Spleen (tissue), 11 donors: ENCODE measurements around the gene POLR1B. TPM values are rescaled to one million over a fixed set of nuclear protein-coding genes. Genes with fewer than 3 reads are reported as not detected.
"Not testable (repeated sequence)": the region's sequence is repeated elsewhere in the genome, so short reads cannot be mapped to it uniquely, and the experiment has no call there.

Experiments
- DNase-seq: peaks from one replicate; pipeline ENCODE4 v3.0.0-alpha.2; 2020
- H3K27ac ChIP-seq, 8 donors: fragments of 200-600 bp; sonication (generic) in 7 of 8; 1 replicate in 4 of 8; 2 replicates in 4 of 8; pipeline versions ENCODE4 v1.5.0 to v1.8.0; 2016 to 2021; ENCODE audit warnings: inconsistent platforms in 4 of 8, mild to moderate bottlenecking in 4 of 8, moderate library complexity in 1 of 8
- H3K27me3 ChIP-seq, 7 donors: fragments of 200-600 bp; sonication (generic) in 6 of 7; replicated peaks in 1 of 7; 1 replicate in 4 of 7; 2 replicates in 3 of 7; pipeline versions ENCODE4 v1.5.0 to v1.8.0; 2016 to 2021; ENCODE audit warnings: inconsistent platforms in 3 of 7, mild to moderate bottlenecking in 1 of 7
- H3K36me3 ChIP-seq, 6 donors: fragments of 200-600 bp; sonication (generic) in 5 of 6; 1 replicate in 4 of 6; 2 replicates in 2 of 6; pipeline versions ENCODE4 v1.5.0 to v1.8.0; 2016 to 2021; ENCODE audit warnings: inconsistent platforms in 2 of 6
- H3K4me1 ChIP-seq, 6 donors: fragments of 200-600 bp; sonication (generic) in 5 of 6; 1 replicate in 3 of 6; 2 replicates in 3 of 6; pipeline versions ENCODE4 v1.5.0 to v1.8.0; 2016 to 2021; ENCODE audit warnings: inconsistent platforms in 3 of 6
- H3K4me3 ChIP-seq, 8 donors: fragments of 200-600 bp; sonication (generic) in 7 of 8; 1 replicate in 4 of 8; 2 replicates in 4 of 8; pipeline versions ENCODE4 v1.5.0 to v1.8.0; 2016 to 2021; ENCODE audit warnings: inconsistent platforms in 4 of 8, mild to moderate bottlenecking in 4 of 8, moderate library complexity in 2 of 8
- H3K9me3 ChIP-seq, 8 donors: fragments of 200-600 bp; sonication (generic) in 7 of 8; 1 replicate in 4 of 8; 2 replicates in 4 of 8; pipeline versions ENCODE4 v1.5.0 to v1.8.0; 2016 to 2021; ENCODE audit warnings: inconsistent platforms in 4 of 8
- CTCF ChIP-seq, 11 experiments: fragments of 200-600 bp in 7 of 11; fragments of 450-650 bp in 4 of 11; sonication (generic) in 4 of 11; IDR thresholded peaks in 8 of 11; conservative IDR thresholded peaks in 3 of 11; 1 replicate in 7 of 11; 2 replicates in 4 of 11; pipeline versions ENCODE4 v1.4.0 to v1.8.0; 2016 to 2021; ENCODE audit warnings: antibody characterized with exemption in 11 of 11, inconsistent platforms in 4 of 11, mild to moderate bottlenecking in 1 of 11
- POLR2A ChIP-seq, 3 donors: fragments of 450-650 bp; IDR thresholded peaks; one replicate each; pipeline ENCODE4 v1.5.1; 2017; ENCODE audit warnings: antibody characterized with exemption in 3 of 3, mild to moderate bottlenecking in 1 of 3
- POLR2AphosphoS5 ChIP-seq, 3 donors: sonication (generic); formaldehyde crosslinking; IDR thresholded peaks; one replicate each; pipeline ENCODE4 v1.5.1; 2017; ENCODE audit warnings: antibody characterized with exemption in 3 of 3
- WGBS, 5 donors: extraction: QIAGEN DNeasy Blood & Tissue Kit in 3 of 5; methylation state at CpG; one replicate each; pipeline versions ENCODE4 v1.1.5 to v1.1.7; 2013 to 2018; 5-methylcytosine and 5-hydroxymethylcytosine counted together
- intact Hi-C: fragments of 100-400 bp; cut with DNase I; formaldehyde crosslinking; loops from one replicate; pipeline ENCODE4 v1.15.0; 2023; ENCODE audit warnings: low total_unique reads
- polyA plus RNA-seq, 3 donors: library from polyadenylated mRNA; stranded (reverse); fragments of 200-250 nt; gene quantifications; one replicate each; pipeline ENCODE4 v1.2.1, GENCODE V29; 2013
- total RNA-seq, 7 donors: library from RNA; depleted of rRNA in 3 of 7; stranded (reverse); fragments of >200 nt in 3 of 7; fragmentation: NEBNext Ultra II Directional in 4 of 7; extraction: Animal tissue kit (Norgen Biotek cat#: 25700) in 4 of 7; gene quantifications; one replicate each; pipeline versions ENCODE4 v1.1.0 to v1.2.1, GENCODE V29; 2016 to 2021
- donor health status: healthy with polysubstance abuse.
- donor health status: DM: no; HTN: no; CAD: no; lungs with moderate emphysema.
- donor health status: DM: no; HTN: no; CAD: no.
- donor health status: Bipolar disorder and iron deficiency.
- donor health status: healthy.
- donor health status: DM: no; HTN: no; CAD: no.
- donor health status: DM: yes; HTN: yes; CAD: no.

The POLR1B gene
- total and polyA plus RNA-seq, 10 donors, result 4.9 to 31.8 (median 18.5) TPM

- TF ChIP-seq CTCF (IDR thresholded peaks at IDR 0.05 in 8 of 11, conservative IDR thresholded peaks at IDR 0.05 in 3 of 11) (no peak), POLR2A (IDR thresholded peaks at IDR 0.05) (no peak), POLR2AphosphoS5 (IDR thresholded peaks at IDR 0.05) (no peak)
- Histone ChIP-seq H3K27ac (no peak overlapping the region), H3K36me3 (peaks cover 2 to 100% (median 43%) of the 10 kb centered on the region in 6 donors), H3K4me1 (no peaks in the 10 kb centered on the region), H3K27me3 (no peaks in the 10 kb centered on the region), H3K4me3 (no peak overlapping the region), H3K9me3 (peaks cover 0 to 14% (median 6%) of the 10 kb centered on the region in 8 donors)
- 82 to 99% (median 89%) methylated on average over 7 of the region's 7 CpGs for WGBS, 5 donors
- intact Hi-C loops, result no loop called here
- no peak for DNase-seq
These were observed 23.5 kb upstream of the POLR1B start for GRCh38 chr2:112518807-112519206.

GRCh38 chr2:112519506-112519905, 22.8 kb upstream of the POLR1B start:
- H3K9me3 ChIP-seq, result peaks cover 0 to 14% (median 6%) of the 10 kb centered on the region in 8 donors
- no peak for DNase-seq
- H3K4me3 ChIP-seq, result no peak overlapping the region
- intact Hi-C loops, result no loop called here
- H3K4me1 ChIP-seq, result no peaks in the 10 kb centered on the region
- TF ChIP-seq CTCF (IDR thresholded peaks at IDR 0.05 in 8 of 11, conservative IDR thresholded peaks at IDR 0.05 in 3 of 11) (no peak), POLR2AphosphoS5 (IDR thresholded peaks at IDR 0.05) (no peak), POLR2A (IDR thresholded peaks at IDR 0.05) (no peak)
- no peak overlapping the region for H3K27ac ChIP-seq
- peaks cover 2 to 95% (median 39%) of the 10 kb centered on the region in 6 donors for H3K36me3 ChIP-seq
- H3K27me3 ChIP-seq, result no peaks in the 10 kb centered on the region
- 83 to 96% (median 84%) methylated on average over 9 of the region's 9 CpGs for WGBS, 5 donors

GRCh38 chr2:112520234-112520783, 22.0 kb upstream of the POLR1B start:
- Histone ChIP-seq H3K36me3 (peaks cover 0 to 87% (median 34%) of the 10 kb centered on the region in 6 donors), H3K9me3 (peaks cover 0 to 6% (median 3%) of the 10 kb centered on the region in 8 donors), H3K27me3 (no peaks in the 10 kb centered on the region), H3K27ac (no peak overlapping the region), H3K4me3 (no peak overlapping the region), H3K4me1 (no peaks in the 10 kb centered on the region)
- WGBS, 5 donors, result 75 to 84% (median 79%) methylated on average over 7 of the region's 7 CpGs
- TF ChIP-seq POLR2AphosphoS5 (IDR thresholded peaks at IDR 0.05) (no peak), CTCF (IDR thresholded peaks at IDR 0.05 in 8 of 11, conservative IDR thresholded peaks at IDR 0.05 in 3 of 11) (no peak), POLR2A (IDR thresholded peaks at IDR 0.05) (no peak)
- no peak for DNase-seq
- intact Hi-C loops, result no loop called here

DNA sequence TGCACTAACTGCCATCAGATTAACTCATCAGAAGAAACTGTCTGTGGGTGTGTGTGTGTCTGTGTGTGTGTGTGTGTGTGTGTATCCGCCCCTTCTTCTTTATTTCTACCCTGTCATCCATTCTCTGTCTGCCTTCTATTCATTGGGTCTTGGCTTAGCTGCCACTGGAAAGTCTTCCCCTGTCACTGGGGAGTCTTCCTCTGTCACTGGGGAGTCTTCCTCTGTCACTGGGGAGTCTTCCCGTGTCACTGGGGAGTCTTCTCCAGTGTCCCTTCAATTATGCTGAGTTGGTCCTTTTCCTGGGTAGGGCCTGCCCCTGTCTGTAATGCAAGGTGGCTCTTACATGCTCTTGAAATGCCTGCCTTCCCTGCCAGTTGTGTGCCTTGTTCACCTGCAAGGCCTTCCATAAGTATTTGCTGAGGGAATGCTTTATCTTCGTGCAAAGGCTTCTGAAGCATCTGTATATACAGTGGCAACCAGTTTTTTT, 18.9 kb upstream of the POLR1B start:
- Histone ChIP-seq H3K9me3 (no peaks in the 10 kb centered on the region), H3K4me3 (no peak overlapping the region), H3K4me1 (no peaks in the 10 kb centered on the region), H3K27ac (no peak overlapping the region), H3K36me3 (peaks cover 0 to 64% (median 29%) of the 10 kb centered on the region in 6 donors), H3K27me3 (no peaks in the 10 kb centered on the region)
- intact Hi-C loops, result no loop called here
- no peak for DNase-seq
- TF ChIP-seq POLR2AphosphoS5 (IDR thresholded peaks at IDR 0.05), result no peak
- TF ChIP-seq CTCF (IDR thresholded peaks at IDR 0.05 in 8 of 11, conservative IDR thresholded peaks at IDR 0.05 in 3 of 11), result no peak
- TF ChIP-seq POLR2A (IDR thresholded peaks at IDR 0.05), result no peak
- 88 to 96% (median 96%) methylated on average over 3 of the region's 3 CpGs for WGBS, 5 donors

GRCh38 chr2:112524276-112524675, 18.0 kb upstream of the POLR1B start:
- intact Hi-C loops, H3K27ac ChIP-seq, H3K4me1 ChIP-seq, H3K9me3 ChIP-seq, H3K27me3 ChIP-seq, DNase-seq, H3K4me3 ChIP-seq: not testable (repeated sequence)
- peaks cover 0 to 64% (median 35%) of the 10 kb centered on the region in 6 donors for H3K36me3 ChIP-seq
- 94 to 100% (median 95%) methylated on average over 2 to 3 of the region's 3 CpGs for WGBS, 5 donors
